A549 treated with dexamethasone at 1 μM for 4 hours (cell line): ENCODE measurements around the gene TFCP2. TPM values are rescaled to one million over a fixed set of nuclear protein-coding genes. Genes with fewer than 3 reads are reported as not detected.

ENCODE experiments used
- total RNA-seq: library from RNA; stranded (reverse); fragments of 200-300 nt; extraction: Qiagen RNA extraction; gene quantifications from 5 replicates; pipeline ENCODE4 v1.2.3, GENCODE V29; 2022

Gene TFCP2, protein sequence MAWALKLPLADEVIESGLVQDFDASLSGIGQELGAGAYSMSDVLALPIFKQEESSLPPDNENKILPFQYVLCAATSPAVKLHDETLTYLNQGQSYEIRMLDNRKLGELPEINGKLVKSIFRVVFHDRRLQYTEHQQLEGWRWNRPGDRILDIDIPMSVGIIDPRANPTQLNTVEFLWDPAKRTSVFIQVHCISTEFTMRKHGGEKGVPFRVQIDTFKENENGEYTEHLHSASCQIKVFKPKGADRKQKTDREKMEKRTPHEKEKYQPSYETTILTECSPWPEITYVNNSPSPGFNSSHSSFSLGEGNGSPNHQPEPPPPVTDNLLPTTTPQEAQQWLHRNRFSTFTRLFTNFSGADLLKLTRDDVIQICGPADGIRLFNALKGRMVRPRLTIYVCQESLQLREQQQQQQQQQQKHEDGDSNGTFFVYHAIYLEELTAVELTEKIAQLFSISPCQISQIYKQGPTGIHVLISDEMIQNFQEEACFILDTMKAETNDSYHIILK
- 17.6 to 21.6 TPM (median 21.1 TPM) in 5 replicates for total RNA-seq

DNA sequence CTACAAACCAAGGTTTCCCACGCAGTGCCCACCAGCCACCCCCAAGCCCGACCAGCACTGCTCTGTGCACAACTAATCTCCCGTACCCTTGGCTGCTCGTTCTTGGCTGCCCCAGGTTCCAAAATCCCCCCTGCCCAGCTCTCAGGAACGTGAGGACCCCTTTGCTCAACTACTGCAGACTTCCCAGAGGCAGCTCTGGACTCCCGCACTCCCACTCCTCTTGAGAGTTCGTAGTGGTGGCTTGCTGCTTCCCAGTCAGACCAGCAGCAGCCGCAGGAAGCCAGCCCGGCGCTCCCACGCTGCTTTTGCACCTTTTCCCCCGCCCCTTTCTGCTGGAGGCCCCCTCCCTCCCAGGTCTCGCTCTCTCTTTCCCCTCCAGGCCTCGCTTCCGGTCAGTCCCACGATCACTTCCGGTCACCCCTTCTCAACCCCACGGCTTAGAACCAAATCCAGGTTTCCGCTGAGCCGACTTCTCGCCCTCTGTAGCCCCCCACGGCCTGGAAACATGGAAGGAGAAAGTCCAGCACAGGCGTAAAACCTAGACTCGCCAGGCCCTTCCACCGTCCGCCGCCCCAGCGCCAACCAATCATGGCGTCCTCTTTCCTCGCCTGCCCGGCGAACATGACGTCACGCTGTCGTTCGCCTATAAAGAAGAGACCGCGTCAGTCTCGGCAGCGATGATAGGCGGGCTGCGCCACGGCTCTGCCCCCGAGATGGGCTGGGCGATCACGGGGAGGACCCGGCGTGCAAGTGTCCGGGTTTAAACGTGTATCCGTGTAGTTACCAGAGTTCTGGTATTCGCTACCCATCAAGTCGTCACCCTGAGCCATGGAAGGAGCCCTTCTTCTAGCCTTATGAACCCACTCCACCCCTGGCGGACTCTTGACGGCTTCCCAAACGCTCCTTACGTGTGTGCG, at the start of gene TFCP2:
TSS of gene TFCP2 (minus strand) at position 621 of the 917 bp plus-strand sequence. CDS start 713 bp downstream, outside the sequence.

GRCh38 chr12:51217968-51218606, 45.2 kb upstream of the TFCP2 start, which contains the start of gene POU6F1:
TSS of gene POU6F1 (minus strand) at chr12:51218062. CDS start at chr12:51206836, 11,226 bp downstream.

GRCh38 chr12:51083126-51083833, 89.7 kb downstream of the TFCP2 start, which contains the start of gene CSRNP2:
TSS of gene CSRNP2 (minus strand) at chr12:51083596. CDS start at chr12:51076561, 7,035 bp downstream.

DNA sequence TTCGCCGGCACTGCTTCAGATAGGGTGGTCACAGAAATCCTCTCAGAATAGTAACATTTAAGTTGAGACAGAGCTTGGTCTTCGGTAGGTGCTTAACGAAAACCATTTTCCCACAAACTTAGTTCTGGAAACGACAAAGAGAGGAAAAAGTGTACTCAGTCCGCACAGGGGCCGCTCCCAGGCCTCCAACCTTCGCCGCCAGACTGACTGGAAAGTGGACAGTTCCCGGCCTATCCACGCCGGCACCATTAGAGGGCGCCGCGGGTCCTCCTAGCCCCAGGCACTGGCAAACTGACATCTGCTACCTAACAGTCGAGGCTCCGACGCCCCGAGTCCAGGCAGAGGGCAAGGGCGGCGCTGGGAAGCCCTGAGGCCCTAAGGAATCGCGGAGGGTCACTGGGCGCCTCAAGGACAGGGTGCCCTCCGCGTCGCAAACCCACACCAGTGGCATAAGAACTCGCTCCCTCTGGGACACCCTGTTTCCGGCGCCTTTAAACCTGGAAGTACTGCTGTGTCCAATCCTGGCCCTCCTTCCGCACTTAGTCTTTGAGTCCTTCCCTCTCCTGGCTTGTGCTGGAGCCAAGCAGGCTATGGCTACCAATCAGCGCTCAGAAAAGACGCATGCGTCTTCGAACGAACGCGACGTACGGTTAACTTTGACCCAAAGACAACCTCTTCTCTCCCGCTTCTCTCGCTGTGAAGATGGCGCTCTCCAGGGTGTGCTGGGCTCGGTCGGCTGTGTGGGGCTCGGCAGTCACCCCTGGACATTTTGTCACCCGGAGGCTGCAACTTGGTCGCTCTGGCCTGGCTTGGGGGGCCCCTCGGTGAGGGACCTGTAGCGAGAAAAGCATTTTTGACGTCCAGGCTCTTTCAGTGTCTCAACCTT, 125.0 kb downstream of the TFCP2 start, which contains the start of gene LETMD1:
TSS of gene LETMD1 (plus strand) at position 673 of the 886 bp plus-strand sequence. CDS start at position 703, 30 bp downstream.

Other genes with a start within 250 kb of the TFCP2 start
- not detected in 5 replicates for gene HIGD1C, start 220.6 kb downstream of the TFCP2 start, total RNA-seq
- gene SLC11A2, start 146.8 kb downstream of the TFCP2 start, total RNA-seq: 16.2 to 22.8 TPM (median 20.2 TPM) in 5 replicates
- gene LETMD1, start 124.8 kb downstream of the TFCP2 start, total RNA-seq: 18.6 to 25.1 TPM (median 22.1 TPM) in 5 replicates
- gene CSRNP2, start 89.5 kb downstream of the TFCP2 start, total RNA-seq: 10.5 to 15.2 TPM (median 13.3 TPM) in 5 replicates
- 0.61 to 2.3 TPM (median 1.5 TPM) in 5 replicates for gene POU6F1, start 44.9 kb upstream of the TFCP2 start, total RNA-seq
- 338 to 361 TPM (median 341 TPM) in 5 replicates for gene DAZAP2, start 65.7 kb upstream of the TFCP2 start, total RNA-seq
- gene SMAGP, start 97.3 kb upstream of the TFCP2 start, total RNA-seq: 22.5 to 30.3 TPM (median 25.6 TPM) in 5 replicates
- 0.14 to 0.23 TPM (median 0.19 TPM) in 5 replicates for gene BIN2, start 151.0 kb upstream of the TFCP2 start, total RNA-seq
- gene CELA1, start 173.5 kb upstream of the TFCP2 start, total RNA-seq: not detected in 5 replicates
- gene GALNT6, start 218.3 kb upstream of the TFCP2 start, total RNA-seq: 2.5 to 4.0 TPM (median 2.6 TPM) in 5 replicates